SK-N-SH (cell line): ENCODE data around the gene EFCAB6.

Experiments used
- EP300 ChIP-seq, 2 experiments: IDR thresholded peaks; 2 replicates each; pipeline versions ENCODE4 v1.4.0 to v1.6.1; 2012; ENCODE audit warnings: borderline replicate concordance in 1 of 2, low read depth in 1 of 2, low read length in 1 of 2
- EZH2phosphoT487 ChIP-seq: fragments of 200-600 bp; sonication (generic); IDR thresholded peaks from 2 replicates; pipeline ENCODE4 v1.6.1; 2017; ENCODE audit warnings: low read depth, mixed run types, mild to moderate bottlenecking, antibody characterized with exemption, moderate library complexity, borderline replicate concordance
- FOXJ3 ChIP-seq: sonication (generic); formaldehyde crosslinking; IDR thresholded peaks from 2 replicates; pipeline ENCODE4 v1.5.1; 2020; ENCODE audit warnings: mild to moderate bottlenecking, missing genetic modification reagents
- GATA2 ChIP-seq: sonication (generic); formaldehyde crosslinking; IDR thresholded peaks from 2 replicates; pipeline ENCODE4 v1.5.0; 2020; ENCODE audit warnings: mild to moderate bottlenecking, missing genetic modification reagents
- JUND ChIP-seq: IDR thresholded peaks from 2 replicates; pipeline ENCODE4 v1.4.0; 2012
- NFIC ChIP-seq: IDR thresholded peaks from 2 replicates; pipeline ENCODE4 v1.4.0; 2012; ENCODE audit warnings: borderline replicate concordance
- POLR2AphosphoS5 ChIP-seq: IDR thresholded peaks from 2 replicates; pipeline ENCODE4 v1.6.1; 2012; ENCODE audit warnings: low read depth, low read length
- REST ChIP-seq: IDR thresholded peaks from 2 replicates; pipeline ENCODE4 v1.6.1; 2012; ENCODE audit warnings: mild to moderate bottlenecking, low read depth, low read length, moderate library complexity
- TCF12 ChIP-seq: IDR thresholded peaks from 2 replicates; pipeline ENCODE4 v1.4.0; 2012
- YY1 ChIP-seq: IDR thresholded peaks from 2 replicates; pipeline ENCODE4 v1.4.0; 2012; ENCODE audit warnings: low read depth, mild to moderate bottlenecking
- TF ChIP-seq, protein P1 (sequence below): fragments of 200-600 bp; sonication (generic); IDR thresholded peaks from 2 replicates; pipeline ENCODE4 v1.6.1; 2017; ENCODE audit warnings: antibody characterized with exemption, mild to moderate bottlenecking, moderate library complexity
- TF ChIP-seq, protein P2 (sequence below): IDR thresholded peaks from 2 replicates; pipeline ENCODE4 v1.4.0; 2012; ENCODE audit warnings: low read depth, borderline replicate concordance

- TF ChIP-seq YY1 (no peak), EZH2phosphoT487 (no peak), EP300 (IDR thresholded peaks at IDR 0.05; ENCODE audit: borderline replicate concordance in 1 of 2, low read depth in 1 of 2, low read length in 1 of 2) (no peak), TCF12 (no peak), POLR2AphosphoS5 (no peak), JUND (no peak), NFIC (no peak), GATA2 (CRISPR knock-in tag) (no peak), FOXJ3 (no peak), REST (no peak)
- TF ChIP-seq, protein P1, sequence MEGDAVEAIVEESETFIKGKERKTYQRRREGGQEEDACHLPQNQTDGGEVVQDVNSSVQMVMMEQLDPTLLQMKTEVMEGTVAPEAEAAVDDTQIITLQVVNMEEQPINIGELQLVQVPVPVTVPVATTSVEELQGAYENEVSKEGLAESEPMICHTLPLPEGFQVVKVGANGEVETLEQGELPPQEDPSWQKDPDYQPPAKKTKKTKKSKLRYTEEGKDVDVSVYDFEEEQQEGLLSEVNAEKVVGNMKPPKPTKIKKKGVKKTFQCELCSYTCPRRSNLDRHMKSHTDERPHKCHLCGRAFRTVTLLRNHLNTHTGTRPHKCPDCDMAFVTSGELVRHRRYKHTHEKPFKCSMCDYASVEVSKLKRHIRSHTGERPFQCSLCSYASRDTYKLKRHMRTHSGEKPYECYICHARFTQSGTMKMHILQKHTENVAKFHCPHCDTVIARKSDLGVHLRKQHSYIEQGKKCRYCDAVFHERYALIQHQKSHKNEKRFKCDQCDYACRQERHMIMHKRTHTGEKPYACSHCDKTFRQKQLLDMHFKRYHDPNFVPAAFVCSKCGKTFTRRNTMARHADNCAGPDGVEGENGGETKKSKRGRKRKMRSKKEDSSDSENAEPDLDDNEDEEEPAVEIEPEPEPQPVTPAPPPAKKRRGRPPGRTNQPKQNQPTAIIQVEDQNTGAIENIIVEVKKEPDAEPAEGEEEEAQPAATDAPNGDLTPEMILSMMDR: no peak
- TF ChIP-seq, protein P2, sequence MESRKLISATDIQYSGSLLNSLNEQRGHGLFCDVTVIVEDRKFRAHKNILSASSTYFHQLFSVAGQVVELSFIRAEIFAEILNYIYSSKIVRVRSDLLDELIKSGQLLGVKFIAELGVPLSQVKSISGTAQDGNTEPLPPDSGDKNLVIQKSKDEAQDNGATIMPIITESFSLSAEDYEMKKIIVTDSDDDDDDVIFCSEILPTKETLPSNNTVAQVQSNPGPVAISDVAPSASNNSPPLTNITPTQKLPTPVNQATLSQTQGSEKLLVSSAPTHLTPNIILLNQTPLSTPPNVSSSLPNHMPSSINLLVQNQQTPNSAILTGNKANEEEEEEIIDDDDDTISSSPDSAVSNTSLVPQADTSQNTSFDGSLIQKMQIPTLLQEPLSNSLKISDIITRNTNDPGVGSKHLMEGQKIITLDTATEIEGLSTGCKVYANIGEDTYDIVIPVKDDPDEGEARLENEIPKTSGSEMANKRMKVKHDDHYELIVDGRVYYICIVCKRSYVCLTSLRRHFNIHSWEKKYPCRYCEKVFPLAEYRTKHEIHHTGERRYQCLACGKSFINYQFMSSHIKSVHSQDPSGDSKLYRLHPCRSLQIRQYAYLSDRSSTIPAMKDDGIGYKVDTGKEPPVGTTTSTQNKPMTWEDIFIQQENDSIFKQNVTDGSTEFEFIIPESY: no peak
Observed at GRCh38 chr22:43514476-43515157, 297.5 kb downstream of the EFCAB6 start.
